ENCODE data around the gene THSD7A.

Gene THSD7A

DNA sequence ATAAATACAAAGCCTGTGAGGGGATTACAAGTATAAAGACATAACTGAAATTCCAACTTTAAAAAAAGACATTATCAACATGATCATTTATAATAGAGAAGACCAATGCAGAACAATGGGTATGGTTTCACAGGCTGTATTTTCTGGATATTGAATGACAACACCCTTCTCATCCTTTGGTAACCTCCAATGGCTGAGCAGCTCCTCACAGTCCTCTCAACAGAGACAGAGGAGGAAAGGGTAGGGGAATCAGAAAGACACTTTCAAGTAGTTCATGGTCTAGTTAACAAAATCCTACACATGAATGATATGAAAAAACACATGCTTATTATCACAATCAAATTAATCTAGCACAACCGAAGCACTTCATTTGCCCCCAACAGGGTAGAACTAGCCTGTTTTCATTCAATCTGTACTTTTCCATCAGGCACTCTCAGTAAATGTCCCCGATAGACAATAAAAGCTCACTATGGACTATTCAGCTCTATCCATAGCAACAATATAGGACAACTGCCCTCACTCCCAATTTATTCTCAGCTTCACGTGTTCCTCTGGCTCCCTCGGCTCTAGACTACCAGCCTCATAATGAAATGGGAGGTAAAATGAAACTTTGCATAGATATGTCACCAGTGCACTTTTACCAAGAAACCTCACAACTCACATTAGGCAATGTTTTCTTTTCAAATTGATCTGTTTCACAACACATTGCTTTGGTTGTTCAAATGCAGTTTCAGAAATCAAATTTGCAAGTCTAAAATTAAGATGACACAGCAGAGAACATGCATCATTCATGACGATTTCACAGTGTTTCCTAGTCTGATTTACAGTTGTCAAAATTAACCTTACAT lies 211.4 kb downstream of the THSD7A start:
- TF ChIP-seq, protein P1, sequence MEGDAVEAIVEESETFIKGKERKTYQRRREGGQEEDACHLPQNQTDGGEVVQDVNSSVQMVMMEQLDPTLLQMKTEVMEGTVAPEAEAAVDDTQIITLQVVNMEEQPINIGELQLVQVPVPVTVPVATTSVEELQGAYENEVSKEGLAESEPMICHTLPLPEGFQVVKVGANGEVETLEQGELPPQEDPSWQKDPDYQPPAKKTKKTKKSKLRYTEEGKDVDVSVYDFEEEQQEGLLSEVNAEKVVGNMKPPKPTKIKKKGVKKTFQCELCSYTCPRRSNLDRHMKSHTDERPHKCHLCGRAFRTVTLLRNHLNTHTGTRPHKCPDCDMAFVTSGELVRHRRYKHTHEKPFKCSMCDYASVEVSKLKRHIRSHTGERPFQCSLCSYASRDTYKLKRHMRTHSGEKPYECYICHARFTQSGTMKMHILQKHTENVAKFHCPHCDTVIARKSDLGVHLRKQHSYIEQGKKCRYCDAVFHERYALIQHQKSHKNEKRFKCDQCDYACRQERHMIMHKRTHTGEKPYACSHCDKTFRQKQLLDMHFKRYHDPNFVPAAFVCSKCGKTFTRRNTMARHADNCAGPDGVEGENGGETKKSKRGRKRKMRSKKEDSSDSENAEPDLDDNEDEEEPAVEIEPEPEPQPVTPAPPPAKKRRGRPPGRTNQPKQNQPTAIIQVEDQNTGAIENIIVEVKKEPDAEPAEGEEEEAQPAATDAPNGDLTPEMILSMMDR (conservative IDR thresholded peaks at IDR 0.05; ENCODE audit: control insufficient read depth, insufficient read depth, low read depth, low read length) = no peak
- no peak for DNase-seq (ENCODE audit: low read depth)
- no peak overlapping the region for H3K4me3 ChIP-seq (ENCODE audit: control insufficient read depth, low read depth, low read length)

DNA sequence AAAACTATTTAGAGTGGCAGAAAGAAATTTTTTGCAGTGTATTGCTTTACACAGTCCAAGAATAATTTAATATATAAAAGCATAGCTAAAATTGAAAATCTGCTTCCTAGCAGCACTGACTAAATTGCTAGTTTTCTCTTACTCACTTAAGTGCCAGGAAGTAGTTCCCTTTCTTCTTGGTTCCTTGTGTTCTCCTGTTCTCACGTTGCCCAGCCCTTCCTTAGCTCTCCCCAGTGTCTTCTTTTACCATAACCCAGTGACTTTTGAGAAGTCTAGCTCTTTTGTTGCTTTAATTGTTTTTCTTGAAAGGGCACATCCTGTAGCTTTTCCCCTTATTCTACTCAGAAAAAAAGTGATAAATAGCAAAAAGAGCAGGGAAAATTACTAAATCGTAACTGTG lies 215.5 kb downstream of the THSD7A start:
- DNase-seq (ENCODE audit: low read depth) = no peak
- H3K4me3 ChIP-seq (ENCODE audit: control insufficient read depth, low read depth, low read length) = no peak overlapping the region
- TF ChIP-seq, protein P1 (conservative IDR thresholded peaks at IDR 0.05; ENCODE audit: control insufficient read depth, insufficient read depth, low read depth, low read length) = no peak

DNA sequence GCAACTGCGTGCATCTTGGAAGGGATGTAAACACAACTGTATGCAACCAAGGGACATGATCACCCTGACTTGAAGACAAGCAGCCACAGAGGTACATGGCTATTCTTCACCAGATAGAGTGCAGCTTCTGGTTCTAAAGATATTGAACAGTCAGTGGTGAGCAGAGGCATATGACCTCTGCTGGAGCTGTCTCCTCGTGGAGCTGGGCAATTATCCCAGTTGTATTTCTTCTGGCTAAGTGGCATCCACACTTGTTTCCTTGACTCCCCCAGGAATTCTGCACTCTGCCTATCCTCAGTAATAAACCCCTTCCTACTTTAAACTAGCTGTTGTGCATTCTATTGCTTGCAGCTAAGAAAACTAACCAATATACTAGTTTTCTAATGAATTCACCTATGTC lies 216.8 kb downstream of the THSD7A start:
- TF ChIP-seq, protein P1 (conservative IDR thresholded peaks at IDR 0.05; ENCODE audit: control insufficient read depth, insufficient read depth, low read depth, low read length) = no peak
- no peak for DNase-seq (ENCODE audit: low read depth)
- H3K4me3 ChIP-seq (ENCODE audit: control insufficient read depth, low read depth, low read length) = no peak overlapping the region

DNA sequence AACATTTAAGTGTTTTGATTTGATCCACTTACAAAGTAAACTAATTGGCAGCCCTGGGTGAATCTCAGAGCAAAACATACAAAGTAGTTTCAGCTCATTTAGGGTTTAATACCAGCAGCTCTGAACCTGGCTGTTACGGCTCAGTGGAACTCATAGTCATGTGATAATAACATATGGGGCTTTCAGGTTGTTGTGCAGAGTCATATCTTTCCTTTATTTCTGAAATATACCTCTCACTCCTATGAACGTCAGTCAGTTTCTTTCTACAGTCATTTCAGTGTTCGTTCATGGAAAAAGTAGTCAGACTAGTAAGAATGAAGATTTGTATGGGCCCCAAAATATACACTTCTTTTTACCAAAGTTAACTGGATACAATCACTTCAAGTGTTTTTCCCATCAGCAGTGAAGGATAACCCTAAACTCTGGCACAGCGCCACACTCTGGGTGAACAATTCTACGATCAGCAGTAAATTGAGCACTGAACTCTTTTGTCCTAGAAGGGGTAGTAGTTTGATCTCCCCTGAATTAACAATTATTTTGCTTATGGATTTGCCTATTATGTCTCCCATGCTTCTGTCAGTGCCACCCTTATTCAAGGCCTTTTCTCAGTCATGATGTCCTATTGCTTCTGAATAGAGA lies 218.6 kb downstream of the THSD7A start:
- H3K4me3 ChIP-seq (ENCODE audit: control insufficient read depth, low read depth, low read length) = no peak overlapping the region
- TF ChIP-seq, protein P1 (conservative IDR thresholded peaks at IDR 0.05; ENCODE audit: control insufficient read depth, insufficient read depth, low read depth, low read length) = no peak
- DNase-seq (ENCODE audit: low read depth) = no peak

DNA sequence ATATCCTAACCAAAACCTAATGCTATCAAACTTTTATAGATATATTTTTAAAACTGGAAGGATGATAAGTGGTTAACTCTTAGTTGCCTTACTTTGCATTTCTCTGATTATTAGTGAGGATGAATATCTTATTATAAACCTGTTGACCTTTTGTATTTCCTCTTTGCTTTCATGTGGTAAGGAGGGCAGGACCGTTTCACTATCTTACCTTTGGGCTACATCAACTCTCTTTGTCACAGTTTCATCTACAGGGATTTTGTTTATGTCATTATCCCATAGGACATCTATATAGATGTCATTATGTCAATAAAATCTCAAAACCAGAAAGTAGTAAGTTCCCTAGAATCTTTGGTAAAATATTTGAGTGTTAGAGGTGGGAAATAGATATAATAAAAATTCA lies 219.3 kb downstream of the THSD7A start:
- H3K4me3 ChIP-seq (ENCODE audit: control insufficient read depth, low read depth, low read length) = no peak overlapping the region
- TF ChIP-seq, protein P1 (conservative IDR thresholded peaks at IDR 0.05; ENCODE audit: control insufficient read depth, insufficient read depth, low read depth, low read length) = no peak
- DNase-seq (ENCODE audit: low read depth) = no peak

DNA sequence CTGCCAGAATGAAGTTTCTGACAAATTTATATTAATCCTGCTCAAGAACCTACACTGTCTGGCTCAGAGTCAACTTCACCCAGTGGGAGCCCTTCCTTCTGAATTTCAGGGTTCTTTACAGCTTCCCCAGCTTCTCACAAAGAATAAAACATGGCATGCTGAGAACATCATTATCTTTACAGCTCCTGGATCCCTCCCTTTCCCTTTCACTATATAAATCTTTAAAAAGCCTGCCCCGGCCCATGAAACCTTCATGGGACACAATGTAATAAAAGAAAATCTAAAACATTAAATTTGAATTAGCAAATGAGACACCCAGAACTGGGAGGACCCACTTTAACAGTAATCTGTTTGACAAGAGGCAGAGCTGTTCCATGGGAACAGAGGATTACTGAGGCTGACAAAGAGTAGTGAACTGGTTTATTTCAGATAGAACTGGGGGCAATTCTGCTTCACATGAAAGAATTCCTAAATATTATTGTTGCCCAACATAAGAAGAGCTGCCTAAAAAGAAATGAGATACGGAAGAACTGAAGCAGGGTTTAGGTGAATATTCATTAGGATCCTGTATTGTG lies 222.8 kb downstream of the THSD7A start:
- TF ChIP-seq, protein P1 (conservative IDR thresholded peaks at IDR 0.05; ENCODE audit: control insufficient read depth, insufficient read depth, low read depth, low read length) = no peak
- H3K4me3 ChIP-seq (ENCODE audit: control insufficient read depth, low read depth, low read length) = no peak overlapping the region

More for the DNA sequence above, 222.8 kb downstream of the THSD7A start:
- no peak for DNase-seq (ENCODE audit: low read depth)

Data from fibroblast of mammary gland (primary cell).